GOT3 (cell line): ENCODE results near the gene SCGB1C2.

Source experiments
- DNase-seq: peaks from one replicate; lab custom pipeline; 2025; ENCODE audit warnings: mixed read lengths; lab: John Stamatoyannopoulos, UW

The SCGB1C2 gene

DNA sequence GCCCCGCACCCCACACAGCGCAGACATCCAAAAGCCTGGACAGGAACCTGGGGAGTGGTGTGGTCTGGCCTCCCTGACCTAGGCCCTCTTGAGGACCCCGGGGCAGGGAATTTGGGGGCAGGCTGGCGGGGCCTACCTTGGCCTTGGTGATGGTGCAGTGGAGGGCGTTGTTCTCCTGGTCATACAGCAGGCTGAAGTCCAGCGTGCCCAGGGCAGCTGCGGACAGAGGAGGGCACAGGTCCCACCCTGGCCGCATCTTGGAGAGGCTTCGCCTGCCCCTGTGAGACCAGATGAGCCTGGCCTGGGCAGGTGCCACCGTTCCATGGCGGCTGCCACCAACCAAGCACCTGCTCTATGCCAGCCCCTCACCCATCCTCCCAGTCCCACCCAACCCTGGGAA, 35.0 kb downstream of the SCGB1C2 start:
- DNase-seq = no peak

DNA sequence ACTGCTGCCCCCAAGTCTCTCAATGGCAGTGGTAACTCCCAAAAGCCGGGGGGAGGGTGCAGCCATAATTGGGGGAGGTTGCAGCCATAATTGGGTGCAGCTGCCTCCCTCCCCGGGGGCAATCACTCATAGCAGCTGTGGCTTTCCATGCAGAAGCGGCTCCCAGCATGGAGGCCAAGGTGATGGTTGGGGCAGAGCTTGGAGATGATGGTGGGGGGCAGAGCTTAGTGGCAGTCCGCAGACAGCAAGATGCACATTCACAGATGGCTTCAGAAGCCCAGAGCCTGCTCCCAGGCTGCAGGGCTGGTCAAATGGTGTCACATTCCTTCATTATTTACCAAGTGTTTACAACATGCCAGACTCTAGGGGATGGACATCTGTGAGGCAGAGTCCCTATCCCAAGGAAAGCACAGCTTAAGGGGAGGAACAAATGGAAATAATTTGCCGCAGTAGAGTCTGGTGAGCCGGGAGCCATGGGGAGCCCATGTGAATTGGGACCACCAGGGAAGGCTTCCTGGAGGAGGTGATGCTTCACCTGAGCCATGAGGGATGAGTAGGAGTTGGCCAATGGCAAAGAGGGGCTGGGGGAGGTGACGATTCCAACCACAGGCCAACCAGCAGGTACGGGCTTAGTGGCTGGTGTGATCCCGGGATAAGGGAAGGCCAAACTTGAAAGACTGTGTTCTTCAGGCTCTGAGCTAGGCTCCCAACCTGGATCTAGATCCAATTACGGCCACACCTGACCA, 36.0 kb downstream of the SCGB1C2 start:
- no peak for DNase-seq

DNA sequence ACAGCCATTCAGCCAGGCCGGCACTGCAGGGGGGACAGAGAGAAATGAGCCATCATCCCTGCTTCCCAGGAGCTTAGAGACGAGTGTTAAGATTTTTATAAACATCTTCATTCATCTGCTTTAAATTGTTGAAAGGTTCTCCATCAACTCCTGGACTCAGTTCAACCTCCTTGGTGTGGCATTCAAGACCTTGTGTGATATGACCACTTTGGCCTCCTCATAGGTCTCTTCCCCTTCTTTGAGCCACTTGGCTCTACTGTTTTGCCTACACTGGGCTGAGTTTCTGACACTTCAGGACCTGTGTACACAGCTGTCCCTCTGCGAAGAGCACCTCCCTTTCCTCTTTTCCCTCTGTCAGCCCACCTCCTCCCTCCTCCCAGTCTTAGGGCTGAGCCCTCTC, 39.8 kb downstream of the SCGB1C2 start:
- no peak for DNase-seq

DNA sequence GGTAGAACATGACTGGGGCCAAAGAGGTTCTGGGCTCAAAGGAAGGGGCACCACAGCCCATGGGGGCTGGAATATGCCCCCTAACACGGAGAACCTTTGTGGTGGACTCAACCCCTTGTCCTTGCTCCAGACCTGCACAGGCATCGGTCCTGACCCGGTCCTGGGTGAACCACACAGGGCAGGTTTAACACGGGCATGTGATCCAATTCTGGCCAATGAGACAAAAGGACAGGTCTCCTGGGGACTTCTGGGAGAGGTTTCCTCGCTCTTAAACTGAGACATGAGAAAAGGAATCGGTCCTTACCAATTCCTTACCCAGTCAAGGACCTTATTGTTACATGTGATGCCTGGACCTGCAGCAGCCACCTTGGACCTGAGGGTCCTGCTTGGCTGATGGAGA, 40.4 kb downstream of the SCGB1C2 start:
- DNase-seq = no peak

DNA sequence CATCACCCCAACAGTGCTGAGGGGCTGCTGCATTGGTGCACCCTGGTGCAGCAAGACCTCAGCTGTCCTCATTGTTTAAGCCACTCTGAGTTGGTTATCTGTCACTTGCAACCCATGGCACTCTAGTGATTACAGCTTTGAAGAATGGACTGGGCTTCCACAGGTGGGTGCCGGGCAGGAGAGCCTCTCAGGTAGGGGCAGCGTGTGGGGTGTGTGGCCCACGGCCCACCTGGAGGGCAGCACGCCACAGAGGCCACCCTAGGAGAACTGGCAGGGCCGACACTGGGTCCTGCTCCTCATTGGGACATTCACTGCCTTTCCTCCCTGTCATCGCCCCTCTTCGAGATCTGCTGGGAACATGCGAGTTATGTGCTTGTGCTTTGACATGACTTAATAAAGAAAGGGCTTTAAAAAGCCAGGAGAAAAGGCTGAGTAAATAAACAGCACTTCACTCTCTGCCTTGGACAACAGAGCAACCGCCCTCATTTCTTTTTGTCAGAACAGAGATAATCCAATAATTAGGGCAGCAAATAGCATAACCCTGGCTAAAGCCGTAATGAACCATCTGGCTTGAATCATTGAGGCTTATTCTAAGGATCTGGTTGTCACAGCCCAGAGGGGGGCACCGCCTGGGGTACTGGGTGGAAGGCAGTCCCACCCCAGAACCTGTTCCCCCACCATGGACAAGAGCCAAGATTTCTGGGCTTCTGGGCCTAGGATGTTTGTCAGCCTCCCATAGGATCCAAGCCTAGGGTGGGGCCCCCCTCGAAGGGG, 41.1 kb downstream of the SCGB1C2 start:
- no peak for DNase-seq

DNA sequence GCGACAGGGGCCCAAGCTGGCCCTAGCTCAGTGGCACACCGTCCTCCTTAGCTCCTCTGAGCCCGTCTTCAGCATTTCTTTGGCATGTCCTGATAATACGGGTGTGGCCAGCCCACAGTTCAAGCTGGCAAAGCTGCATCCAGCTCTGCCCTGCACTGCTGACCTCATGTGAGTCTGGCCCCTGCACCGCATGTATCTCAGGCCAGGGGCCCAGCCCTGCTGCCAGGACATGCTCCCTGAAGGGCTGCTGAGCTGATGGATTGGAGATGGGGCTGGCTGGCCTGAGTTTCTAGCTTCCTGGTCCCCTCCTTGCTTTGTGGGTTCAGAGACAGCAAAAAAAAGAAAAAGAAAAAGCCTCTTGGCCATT, 41.7 kb downstream of the SCGB1C2 start:
- no peak for DNase-seq

DNA sequence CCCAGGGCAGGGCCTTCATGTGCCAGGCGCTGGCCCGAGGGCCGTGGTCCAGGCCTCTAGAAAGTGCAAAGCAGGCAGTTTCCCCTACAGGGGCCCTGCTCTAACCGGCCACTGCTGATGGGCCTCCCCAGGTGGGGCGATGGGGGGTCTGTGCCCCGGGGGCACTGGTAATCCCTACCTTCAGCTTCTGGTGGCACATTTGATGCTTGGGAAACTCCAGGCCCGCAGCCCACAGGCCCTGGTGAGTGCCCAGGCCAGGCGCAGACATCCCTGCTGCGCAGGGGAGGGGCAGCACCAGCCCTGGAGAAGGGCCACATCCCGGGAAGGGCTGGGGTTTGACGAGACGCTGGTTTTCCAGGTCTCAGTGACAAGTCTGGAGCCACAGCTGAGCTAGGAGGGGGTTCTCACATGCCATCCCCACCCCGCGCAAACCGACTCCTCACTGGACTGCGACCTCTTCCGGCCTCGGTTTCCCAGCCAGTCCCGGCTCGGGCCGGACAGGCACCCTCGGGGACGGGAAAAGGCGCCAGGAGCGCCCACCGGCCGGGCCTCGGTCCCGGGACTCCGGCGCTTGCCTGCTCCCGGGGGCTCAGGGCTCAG, 42.5 kb downstream of the SCGB1C2 start:
- no peak for DNase-seq

DNA sequence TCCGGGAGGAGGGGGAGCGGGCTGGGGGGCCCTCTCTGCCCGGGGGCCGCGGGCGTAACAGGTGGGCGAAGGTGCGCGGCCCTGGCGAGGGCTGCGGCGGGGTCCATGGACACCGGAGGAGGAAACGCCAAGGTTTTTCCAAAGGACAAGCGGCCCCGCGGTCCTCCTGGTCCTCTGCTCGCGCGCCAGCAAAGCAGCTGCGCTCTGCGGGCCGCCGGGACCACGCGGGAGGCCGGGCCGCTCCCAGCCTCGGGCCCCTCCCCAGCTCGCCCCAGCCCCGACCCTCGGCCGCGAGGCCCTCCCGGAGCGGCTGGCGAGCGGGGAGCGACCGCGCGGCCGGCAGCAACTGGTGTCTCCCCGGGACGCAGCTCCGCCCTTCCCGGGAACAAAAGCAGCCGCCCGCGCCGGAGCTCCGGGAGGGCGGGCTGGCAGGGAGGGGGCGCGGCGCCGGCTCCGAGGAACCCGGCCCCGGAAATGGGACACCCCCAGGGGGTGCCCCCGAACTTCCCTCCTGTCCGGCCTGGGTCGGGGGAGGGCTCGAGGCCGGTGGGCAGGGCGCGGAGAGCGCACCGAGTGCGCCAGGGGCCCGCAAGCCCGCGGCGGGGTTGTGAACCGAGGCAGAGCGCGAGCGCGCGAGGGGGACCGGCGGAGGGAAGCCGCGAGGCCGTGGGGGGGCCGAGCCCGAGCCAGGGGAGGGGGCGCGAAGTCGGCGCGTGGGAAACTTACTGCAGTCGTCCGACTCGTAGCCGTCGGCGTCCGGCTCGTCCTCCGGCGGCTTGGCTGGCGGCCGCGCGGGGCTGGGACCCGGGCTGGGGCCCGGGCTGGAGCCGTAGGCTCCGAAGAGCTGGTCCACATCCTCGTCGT, 43.2 kb downstream of the SCGB1C2 start:
- no peak for DNase-seq

DNA sequence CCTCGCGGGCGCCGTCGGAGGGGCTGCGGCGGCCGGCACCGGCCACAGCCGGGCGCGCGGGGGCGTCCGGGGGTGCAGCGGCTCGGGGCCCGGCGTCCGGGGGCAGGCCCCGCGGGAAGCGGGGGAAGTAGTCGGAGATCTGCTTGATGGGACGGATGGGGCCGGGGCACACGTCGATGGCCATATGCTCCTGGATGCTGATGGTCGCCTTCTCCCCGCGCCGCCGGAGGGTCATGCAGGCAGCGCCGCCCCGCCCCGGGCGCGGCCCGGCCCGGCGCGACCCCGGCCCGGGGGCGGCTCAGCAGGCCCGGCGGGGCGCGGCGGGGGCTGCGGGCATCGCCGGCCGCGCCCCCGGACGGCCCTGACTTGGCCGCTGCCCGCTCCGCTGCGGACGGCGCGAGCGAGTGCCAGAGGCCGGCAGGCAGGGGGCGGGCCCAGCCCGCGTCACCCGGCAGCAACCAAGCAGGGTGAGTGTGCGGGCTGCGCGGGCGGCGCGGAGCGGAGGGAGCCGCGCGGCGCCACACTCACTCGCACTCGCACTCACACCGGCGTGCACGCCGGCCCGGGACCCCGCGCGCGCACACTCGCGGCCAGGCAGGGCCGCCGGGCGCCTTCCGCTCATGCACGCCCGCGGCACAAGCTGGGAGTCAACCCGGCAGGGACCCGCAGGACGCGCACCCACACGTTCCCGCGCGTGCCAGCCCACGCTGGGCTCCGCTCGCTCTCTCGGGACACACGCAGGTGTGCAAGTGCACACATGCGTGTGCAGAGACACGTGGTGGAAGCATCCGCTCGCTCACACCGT, 44.1 kb downstream of the SCGB1C2 start, which contains the start of gene DOC2B:
Gene DOC2B, minus strand, starts transcription at position 406 of the 805 bp plus-strand sequence. Its CDS starts 171 bp downstream, at position 235.
- DNase-seq = no peak

DNA sequence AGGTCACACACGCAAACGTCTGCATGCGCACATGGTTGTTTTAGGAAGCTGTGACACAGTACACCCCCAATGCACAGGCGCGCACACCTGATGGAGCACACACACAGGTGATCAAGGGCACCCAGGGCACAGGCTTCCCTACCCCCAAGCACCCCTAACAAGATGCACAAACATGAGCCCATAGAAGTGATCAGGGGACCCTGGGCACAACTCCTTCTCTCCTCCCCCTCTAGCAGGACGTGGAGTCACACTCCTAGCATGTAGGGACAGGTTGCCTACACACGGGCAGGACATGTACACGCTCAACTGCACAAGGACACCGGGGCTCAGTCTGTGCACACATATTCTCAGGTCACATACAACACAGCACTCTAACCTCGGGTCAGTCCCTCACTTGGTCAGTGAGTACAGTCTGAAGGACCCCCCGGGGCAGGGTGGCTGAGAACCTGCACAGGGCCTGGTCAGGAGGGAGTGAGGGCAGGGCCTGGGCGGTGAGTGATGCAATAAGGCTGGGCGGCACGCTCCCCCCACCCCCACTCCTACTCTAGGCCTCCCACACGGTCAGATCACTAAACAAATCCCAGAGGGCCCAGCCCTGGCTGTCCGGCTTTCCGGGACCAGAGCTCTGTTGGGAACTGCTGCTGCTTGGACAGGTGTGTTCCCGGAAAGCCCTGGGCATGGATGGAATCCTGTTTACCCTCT, 44.8 kb downstream of the SCGB1C2 start:
- no peak for DNase-seq

DNA sequence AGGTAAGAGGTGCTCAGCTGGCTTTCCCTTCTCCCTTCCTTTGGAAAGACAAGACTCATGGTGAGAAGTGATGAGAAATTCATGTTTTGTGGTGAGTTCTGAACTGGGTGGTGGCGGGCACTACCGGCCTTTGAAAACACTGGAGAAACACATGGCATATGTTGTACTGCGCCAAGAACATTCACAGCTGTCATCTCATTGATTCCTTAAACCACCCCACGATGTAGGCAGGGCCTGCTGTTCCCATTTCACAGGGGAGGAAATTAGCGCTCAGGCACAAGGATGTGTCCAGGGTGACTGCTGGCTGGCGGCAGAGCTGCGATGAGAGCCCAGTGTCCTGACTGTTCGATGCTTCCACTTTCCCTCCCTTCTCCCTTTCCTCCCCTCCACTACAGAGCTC, 45.7 kb downstream of the SCGB1C2 start:
- no peak for DNase-seq

DNA sequence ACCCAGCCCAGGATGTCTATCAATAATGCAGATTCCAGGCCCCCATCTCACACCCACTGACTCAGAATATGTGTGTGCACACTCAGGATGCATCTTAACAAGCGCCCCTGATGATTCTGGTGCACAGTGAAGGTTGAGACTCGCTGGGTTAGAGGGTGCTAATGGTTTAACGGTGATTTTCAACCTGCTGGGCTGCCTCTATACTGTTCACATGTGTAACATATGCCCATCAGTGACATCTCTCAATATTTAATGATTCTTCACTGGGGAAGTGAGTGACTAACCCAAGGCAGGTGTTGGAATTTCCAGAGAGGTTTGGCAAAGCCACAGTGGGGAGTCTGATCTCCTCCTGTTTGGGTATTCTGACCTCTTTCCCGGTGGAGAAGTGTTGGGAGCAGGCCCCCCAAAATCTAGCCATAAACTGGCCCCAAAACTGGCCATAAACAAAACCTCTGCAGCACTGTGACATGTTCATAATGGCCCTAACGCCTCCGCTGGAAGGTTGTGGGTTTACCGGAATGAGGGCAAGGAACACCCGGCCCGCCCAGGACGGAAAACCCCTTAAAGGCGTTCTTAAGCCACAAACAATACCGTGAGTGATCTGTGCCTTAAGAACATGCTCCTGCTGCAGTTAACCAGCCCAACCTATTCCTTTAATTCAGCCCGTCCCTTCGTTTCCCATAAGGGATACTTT, 48.2 kb downstream of the SCGB1C2 start:
- no peak for DNase-seq

DNA sequence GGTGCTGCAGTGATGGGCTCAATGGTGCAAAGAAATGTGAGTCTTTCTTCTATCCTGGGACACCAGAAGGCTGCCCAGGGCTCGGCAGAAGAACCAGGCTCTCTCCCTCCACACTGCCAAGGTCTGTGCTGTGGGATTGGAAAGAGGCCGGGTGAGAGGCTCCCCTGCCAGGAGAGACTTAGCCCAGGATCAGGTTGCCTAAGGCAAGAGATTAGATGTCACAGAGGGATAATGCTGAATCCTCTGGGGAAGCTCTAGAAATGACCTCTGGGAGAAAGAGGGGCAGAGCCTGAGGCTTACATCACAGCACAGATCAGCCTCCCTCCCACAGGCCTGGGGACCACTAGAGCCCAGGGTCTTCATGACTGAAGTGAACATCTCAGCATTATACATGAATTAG, 49.8 kb downstream of the SCGB1C2 start:
- DNase-seq = no peak
